B cell (primary cell): ENCODE measurements around the gene SLC23A2. TPM values are rescaled to one million over a fixed set of nuclear protein-coding genes. Genes with fewer than 3 reads are reported as not detected.

Experiments
- ATAC-seq: fragments of 200-7000 bp; cut with Tn5 transposase; one replicate; pipeline ENCODE4 v1.10.0; 2021; ENCODE audit warnings: low read depth, mild to moderate bottlenecking, moderate number of reproducible peaks, moderate library complexity
- CTCF ChIA-PET: fragments of 350-600 bp; sonication (Branson Sonifier 250); formaldehyde crosslinking; loops from one replicate; lab custom pipeline; 2021; ENCODE audit warnings: antibody characterized with exemption, inconsistent platforms; lab: Charles Lee
- POLR2A ChIA-PET: fragments of 350-600 bp; sonication (Branson Sonifier 250); formaldehyde crosslinking; loops from one replicate; lab custom pipeline; 2021; ENCODE audit warnings: antibody characterized with exemption; lab: Charles Lee
- DNase-seq: peaks from one replicate; pipeline ENCODE4 v3.0.0; 2013
- H2AFZ ChIP-seq: 2 replicates; pipeline ENCODE4 v1.6.1; 2012; ENCODE audit warnings: mild to moderate bottlenecking, low read depth, low read length; ENCODE audit not compliant: insufficient read depth, poor library complexity, severe bottlenecking
- H3K27ac ChIP-seq, 2 donors: 1 replicate in 1 of 2; 2 replicates in 1 of 2; pipeline ENCODE4 v1.5.1; 2012 to 2013; ENCODE audit warnings: low read length in 2 of 2, mild to moderate bottlenecking in 2 of 2, moderate library complexity in 1 of 2
- H3K27me3 ChIP-seq, 4 experiments: fragments of 200-600 bp in 1 of 4; sonication (generic) in 1 of 4; replicated peaks in 1 of 4; 1 replicate in 2 of 4; 2 replicates in 2 of 4; pipeline versions ENCODE4 v1.6.1 to v1.7.0; 2013 to 2016; ENCODE audit warnings: low read length in 3 of 4, mild to moderate bottlenecking in 2 of 4, mixed read lengths in 1 of 4, moderate library complexity in 1 of 4; ENCODE audit not compliant: insufficient read depth in 4 of 4, control insufficient read depth in 3 of 4; ENCODE audit errors: control extremely low read depth in 1 of 4
- H3K36me3 ChIP-seq, 2 experiments: replicated peaks in 1 of 2; 1 replicate in 1 of 2; 2 replicates in 1 of 2; pipeline versions ENCODE4 v1.6.1 to v1.7.1; 2013; ENCODE audit warnings: low read length in 1 of 2; ENCODE audit not compliant: insufficient read depth in 2 of 2, control insufficient read depth in 1 of 2; ENCODE audit errors: control extremely low read depth in 1 of 2, extremely low read depth in 1 of 2
- H3K4me1 ChIP-seq, 2 donors: fragments of 200-600 bp in 1 of 2; sonication (generic) in 1 of 2; 1 replicate in 1 of 2; 2 replicates in 1 of 2; pipeline versions ENCODE4 v1.5.1 to v1.6.1; 2013 to 2017; ENCODE audit warnings: low read length in 2 of 2; ENCODE audit not compliant: control insufficient read depth in 2 of 2, insufficient read depth in 2 of 2
- H3K4me2 ChIP-seq: replicated peaks from 2 replicates; pipeline ENCODE3; 2012; ENCODE audit warnings: mild to moderate bottlenecking, low read depth, low read length; ENCODE audit not compliant: poor library complexity, severe bottlenecking
- H3K4me3 ChIP-seq, 5 experiments: fragments of 200-600 bp in 1 of 5; sonication (generic) in 1 of 5; 1 replicate in 3 of 5; 2 replicates in 2 of 5; pipeline versions ENCODE4 v1.5.1 to v1.7.0; 2011 to 2016; ENCODE audit warnings: low read length in 4 of 5, mild to moderate bottlenecking in 4 of 5, low read depth in 2 of 5, control low read depth in 1 of 5, moderate library complexity in 1 of 5; ENCODE audit not compliant: insufficient read depth in 1 of 5; ENCODE audit errors: control extremely low read depth in 1 of 5, extremely low read depth in 1 of 5
- H3K79me2 ChIP-seq: fragments of 200-600 bp; sonication (generic); one replicate; pipeline ENCODE4 v1.6.0; 2016; ENCODE audit warnings: low read length; ENCODE audit not compliant: control insufficient read depth, insufficient read depth
- H3K9ac ChIP-seq: fragments of 200-600 bp; sonication (generic); 2 replicates; pipeline ENCODE4 v1.6.1; 2017; ENCODE audit warnings: mild to moderate bottlenecking, low read length, moderate library complexity
- H3K9me3 ChIP-seq, 3 donors: one replicate each; pipeline versions ENCODE4 v1.6.1 to v1.7.1; 2013; ENCODE audit warnings: low read length in 2 of 3; ENCODE audit not compliant: control insufficient read depth in 2 of 3, insufficient read depth in 1 of 3; ENCODE audit errors: control extremely low read depth in 1 of 3
- H4K20me1 ChIP-seq: 2 replicates; pipeline ENCODE4 v1.6.0; 2012; ENCODE audit warnings: mild to moderate bottlenecking, low read length; ENCODE audit not compliant: insufficient read depth, control insufficient read depth, poor library complexity, severe bottlenecking
- H3K27ac Mint-ChIP-seq: one replicate; pipeline ENCODE4 v1.8.0; 2021; ENCODE audit warnings: mixed read lengths
- H3K27me3 Mint-ChIP-seq: one replicate; pipeline ENCODE4 v1.8.0; 2021; ENCODE audit warnings: mixed read lengths
- H3K4me1 Mint-ChIP-seq: one replicate; pipeline ENCODE4 v1.8.0; 2021; ENCODE audit warnings: mixed read lengths
- H3K4me3 Mint-ChIP-seq: one replicate; pipeline ENCODE4 v1.8.0; 2021; ENCODE audit warnings: mixed read lengths
- H3K9me3 Mint-ChIP-seq: one replicate; pipeline ENCODE4 v1.8.0; 2022; ENCODE audit warnings: mixed read lengths; ENCODE audit not compliant: insufficient read depth
- EZH2 ChIP-seq: IDR thresholded peaks from 2 replicates; pipeline ENCODE4 v1.6.1; 2012; ENCODE audit warnings: borderline replicate concordance, low read depth, mild to moderate bottlenecking, moderate library complexity, low read length; ENCODE audit not compliant: insufficient read depth, poor library complexity, severe bottlenecking
- WGBS: methylation state at CpG from one replicate; pipeline ENCODE4 v1.1.5; 2013; ENCODE audit warnings: missing lambda C conversion rate; ENCODE audit not compliant: insufficient coverage; 5-methylcytosine and 5-hydroxymethylcytosine counted together
- intact Hi-C: fragments of 100-400 bp; cut with micrococcal nuclease; formaldehyde crosslinking; loops from one replicate; pipeline ENCODE4 v1.10.0; 2022
- polyA plus RNA-seq: library from polyadenylated mRNA; depleted of rRNA; stranded (reverse); fragments of >200 nt; gene quantifications from 2 replicates; pipeline ENCODE4 v1.2.3, GENCODE V29; 2012
- total RNA-seq, 2 donors: library from RNA; stranded (reverse); fragments of 120-200 nt in 1 of 2; gene quantifications; 1 replicate in 1 of 2; 2 replicates in 1 of 2; pipeline versions ENCODE4 v1.2.3 to v1.2.4, GENCODE V29; 2013 to 2022
- TF ChIP-seq, protein P1 (sequence below): fragments of 200-600 bp; IDR thresholded peaks from one replicate; pipeline ENCODE4 v1.8.0; 2022; ENCODE audit warnings: antibody characterized with exemption, mild to moderate bottlenecking

SLC23A2 gene
- total and polyA plus RNA-seq, 2 donors (not counting 1 experiment from before 2014, with no cell fraction given), result 23.6 to 70.7 TPM

DNA sequence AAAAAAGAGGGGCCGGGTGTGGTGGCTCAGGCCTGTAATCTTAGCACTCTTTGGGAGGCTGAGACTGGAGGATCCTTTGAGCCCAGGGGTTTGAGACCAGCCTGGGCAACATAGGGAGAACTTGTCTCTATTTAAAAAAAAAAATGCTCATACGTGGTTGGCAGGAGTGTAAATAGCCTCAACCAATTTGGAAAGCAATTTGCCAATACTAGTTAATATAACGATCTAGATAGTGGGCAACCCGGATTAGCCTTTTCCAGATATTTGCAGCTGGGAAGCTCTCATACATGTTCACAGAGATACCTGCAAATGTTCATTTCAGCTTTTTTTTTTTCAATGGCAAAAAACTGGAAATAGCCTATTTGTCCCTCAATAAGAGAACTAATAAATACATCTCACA is 39.0 kb upstream of the SLC23A2 start:
- Histone ChIP-seq H4K20me1 (no peaks in the 10 kb centered on the region), H3K27me3 (no peaks in the 10 kb centered on the region), H3K4me3 (no peak overlapping the region), H3K79me2 (no peaks in the 10 kb centered on the region), H3K9me3 (no peaks in the 10 kb centered on the region), H3K4me1 (no peaks in the 10 kb centered on the region), H2AFZ (no peak overlapping the region), H3K4me2 (no peak overlapping the region), H3K27ac (no peak overlapping the region), H3K9ac (no peak overlapping the region), H3K36me3 (no peaks in the 10 kb centered on the region)
- POLR2A ChIA-PET, result no interaction called here
- CTCF ChIA-PET, result interaction anchor here (0.6 kb wide), 2 partner anchors 84 to 432 kb away, joined by 3 read pairs; no protein-coding TSS in a partner anchor
- ATAC-seq (no peak), DNase-seq (no peak)
- no peak for TF ChIP-seq EZH2
- TF ChIP-seq, protein P1, sequence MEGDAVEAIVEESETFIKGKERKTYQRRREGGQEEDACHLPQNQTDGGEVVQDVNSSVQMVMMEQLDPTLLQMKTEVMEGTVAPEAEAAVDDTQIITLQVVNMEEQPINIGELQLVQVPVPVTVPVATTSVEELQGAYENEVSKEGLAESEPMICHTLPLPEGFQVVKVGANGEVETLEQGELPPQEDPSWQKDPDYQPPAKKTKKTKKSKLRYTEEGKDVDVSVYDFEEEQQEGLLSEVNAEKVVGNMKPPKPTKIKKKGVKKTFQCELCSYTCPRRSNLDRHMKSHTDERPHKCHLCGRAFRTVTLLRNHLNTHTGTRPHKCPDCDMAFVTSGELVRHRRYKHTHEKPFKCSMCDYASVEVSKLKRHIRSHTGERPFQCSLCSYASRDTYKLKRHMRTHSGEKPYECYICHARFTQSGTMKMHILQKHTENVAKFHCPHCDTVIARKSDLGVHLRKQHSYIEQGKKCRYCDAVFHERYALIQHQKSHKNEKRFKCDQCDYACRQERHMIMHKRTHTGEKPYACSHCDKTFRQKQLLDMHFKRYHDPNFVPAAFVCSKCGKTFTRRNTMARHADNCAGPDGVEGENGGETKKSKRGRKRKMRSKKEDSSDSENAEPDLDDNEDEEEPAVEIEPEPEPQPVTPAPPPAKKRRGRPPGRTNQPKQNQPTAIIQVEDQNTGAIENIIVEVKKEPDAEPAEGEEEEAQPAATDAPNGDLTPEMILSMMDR, result no peak
- WGBS, result 95% methylated on average over 2 of the region's 4 CpGs
- no peaks in the 10 kb centered on the region for H3K9me3 Mint-ChIP-seq
- H3K4me1 Mint-ChIP-seq, result peaks cover 12% of the 10 kb centered on the region
- intact Hi-C loops, result loop anchor here (10.0 kb wide), 1 partner anchor 446 kb away; no protein-coding TSS in a partner anchor
- no peak overlapping the region for H3K4me3 Mint-ChIP-seq
- no peaks in the 10 kb centered on the region for H3K27me3 Mint-ChIP-seq
- no peak overlapping the region for H3K27ac Mint-ChIP-seq

DNA sequence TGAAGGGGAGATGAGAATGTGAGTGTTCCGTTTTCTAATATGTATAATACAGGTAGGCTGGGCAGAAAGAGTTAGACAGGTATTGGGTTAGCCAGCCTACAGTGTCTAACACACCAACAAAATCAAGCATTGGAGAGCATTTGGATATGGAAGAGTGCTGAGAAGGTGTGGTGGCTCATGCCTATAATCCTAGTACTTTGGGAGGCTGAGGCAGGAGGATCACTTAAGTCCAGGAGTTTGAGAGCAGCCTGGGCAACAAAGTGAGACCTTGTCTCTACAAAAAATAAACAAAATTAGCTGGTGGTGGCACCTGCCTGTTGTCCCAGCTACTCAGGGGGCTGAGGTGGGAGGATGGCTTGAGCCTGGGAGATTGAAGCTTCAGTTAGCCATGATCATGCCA is 38.6 kb upstream of the SLC23A2 start:
- CTCF ChIA-PET, result interaction anchor here (0.6 to 0.8 kb wide), 2 partner anchors 44 to 84 kb away, joined by 3 read pairs; no protein-coding TSS in a partner anchor
- Histone ChIP-seq H3K9ac (no peak overlapping the region), H3K27ac (no peak overlapping the region), H3K79me2 (no peaks in the 10 kb centered on the region), H3K4me2 (no peak overlapping the region), H4K20me1 (no peaks in the 10 kb centered on the region), H2AFZ (no peak overlapping the region), H3K36me3 (no peaks in the 10 kb centered on the region), H3K9me3 (no peaks in the 10 kb centered on the region), H3K4me1 (no peaks in the 10 kb centered on the region), H3K4me3 (no peak overlapping the region), H3K27me3 (no peaks in the 10 kb centered on the region)
- intact Hi-C loops, result loop anchor here (10.0 kb wide), 1 partner anchor 445 kb away; no protein-coding TSS in a partner anchor
- POLR2A ChIA-PET, result no interaction called here
- Mint-ChIP-seq H3K27me3 (no peaks in the 10 kb centered on the region), H3K9me3 (no peaks in the 10 kb centered on the region), H3K4me1 (peaks cover 12% of the 10 kb centered on the region), H3K4me3 (no peak overlapping the region), H3K27ac (no peak overlapping the region)
- ATAC-seq (no peak), DNase-seq (no peak)
- TF ChIP-seq, protein P1, result no peak
- TF ChIP-seq EZH2, result no peak
- WGBS, result no CpG with 5 or more reads among the region's 1 CpG
